SK-N-SH (cell line): ENCODE measurements around the gene TMEM14C. TPM values are rescaled to one million over a fixed set of nuclear protein-coding genes. Genes with fewer than 3 reads are reported as not detected.

Experiments
- CTCF ChIA-PET: fragments of 300-600, 350-600 bp; formaldehyde crosslinking; extraction: SDS; loops from one replicate; lab custom pipeline; 2021; lab: Yijun Ruan, JAX
- POLR2A ChIA-PET: fragments of 350-600 bp; sonication (Branson Sonifier 250); formaldehyde crosslinking; extraction: SDS; loops from one replicate; lab custom pipeline; 2020; ENCODE audit warnings: antibody characterized with exemption, inconsistent platforms; lab: Yijun Ruan, JAX
- DNase-seq: peaks from one replicate; pipeline ENCODE4 v3.0.0; 2012
- H2AFZ ChIP-seq: fragments of 200-600 bp; sonication (generic); 2 replicates; pipeline ENCODE4 v1.8.1; 2016; ENCODE audit warnings: antibody characterized with exemption, mild to moderate bottlenecking, low read depth
- H3F3A ChIP-seq: fragments of 200-600 bp; sonication (generic); replicated peaks from 2 replicates; pipeline ENCODE3; 2016; ENCODE audit warnings: antibody characterized with exemption, mild to moderate bottlenecking; ENCODE audit not compliant: insufficient read depth
- H3K27ac ChIP-seq, 2 experiments: fragments of 200-500 bp in 1 of 2; fragments of 200-600 bp in 1 of 2; sonication (Bioruptor generic) in 1 of 2; sonication (generic), shearing (Covaris generic) in 1 of 2; 2 replicates each; pipeline versions ENCODE4 v1.5.1 to v1.6.1; 2014 to 2016; ENCODE audit warnings: low read depth in 2 of 2, inconsistent platforms in 1 of 2, low read length in 1 of 2, mild to moderate bottlenecking in 1 of 2, mixed read lengths in 1 of 2
- H3K27me3 ChIP-seq: fragments of 200-600 bp; sonication (generic), shearing (Covaris generic); 2 replicates; pipeline ENCODE4 v1.6.1; 2016; ENCODE audit warnings: mixed run types; ENCODE audit not compliant: insufficient read depth
- H3K36me3 ChIP-seq, 2 experiments: fragments of 200-500 bp in 1 of 2; fragments of 200-600 bp in 1 of 2; sonication (Bioruptor generic) in 1 of 2; sonication (generic) in 1 of 2; replicated peaks in 1 of 2; 2 replicates each; pipeline versions ENCODE3 to v1.5.1; 2014 to 2016; ENCODE audit warnings: low read length in 1 of 2, mild to moderate bottlenecking in 1 of 2; ENCODE audit not compliant: insufficient read depth in 2 of 2, control insufficient read depth in 1 of 2
- H3K4me1 ChIP-seq, 2 experiments: fragments of 200-500 bp in 1 of 2; fragments of 200-600 bp in 1 of 2; sonication (Bioruptor generic) in 1 of 2; sonication (generic), shearing (Covaris generic) in 1 of 2; 2 replicates each; pipeline versions ENCODE4 v1.5.1 to v1.6.1; 2014 to 2016; ENCODE audit warnings: low read depth in 1 of 2, low read length in 1 of 2, mixed run types in 1 of 2; ENCODE audit not compliant: insufficient read depth in 2 of 2, control insufficient read depth in 1 of 2
- H3K4me2 ChIP-seq: fragments of 200-600 bp; sonication (generic), shearing (Covaris generic); 2 replicates; pipeline ENCODE4 v1.6.1; 2017; ENCODE audit warnings: mixed run types
- H3K4me3 ChIP-seq, 2 experiments: fragments of 200-500 bp in 1 of 2; fragments of 200-600 bp in 1 of 2; sonication (Bioruptor generic) in 1 of 2; sonication (generic), shearing (Covaris generic) in 1 of 2; 2 replicates each; pipeline versions ENCODE4 v1.5.1 to v1.8.1; 2014 to 2016; ENCODE audit warnings: low read depth in 2 of 2, inconsistent platforms in 1 of 2, low read length in 1 of 2, mild to moderate bottlenecking in 1 of 2, mixed read lengths in 1 of 2, moderate library complexity in 1 of 2
- H3K79me2 ChIP-seq: fragments of 200-600 bp; sonication (generic); 2 replicates; pipeline ENCODE4 v1.8.1; 2017; ENCODE audit warnings: mild to moderate bottlenecking; ENCODE audit not compliant: insufficient read depth
- H3K9ac ChIP-seq: fragments of 200-600 bp; sonication (generic); 2 replicates; pipeline ENCODE4 v1.6.1; 2017; ENCODE audit warnings: mixed run types
- H3K9me2 ChIP-seq: fragments of 200-600 bp; sonication (generic); 2 replicates; pipeline ENCODE4 v1.6.1; 2017; ENCODE audit warnings: mixed run types
- H3K9me3 ChIP-seq: fragments of 200-600 bp; sonication (generic); 2 replicates; pipeline ENCODE4 v1.6.1; 2017; ENCODE audit warnings: mixed run types, mild to moderate bottlenecking, moderate library complexity
- H4K20me1 ChIP-seq: fragments of 200-600 bp; sonication (generic); 2 replicates; pipeline ENCODE4 v1.6.1; 2017; ENCODE audit warnings: mild to moderate bottlenecking, mixed run types; ENCODE audit not compliant: insufficient read depth
- FOSL2 ChIP-seq: IDR thresholded peaks from 2 replicates; pipeline ENCODE4 v1.4.0; 2012; ENCODE audit warnings: low read depth, mild to moderate bottlenecking, moderate library complexity, borderline replicate concordance
- FOXJ3 ChIP-seq: sonication (generic); formaldehyde crosslinking; IDR thresholded peaks from 2 replicates; pipeline ENCODE4 v1.5.1; 2020; ENCODE audit warnings: mild to moderate bottlenecking, missing genetic modification reagents
- FOXM1 ChIP-seq: IDR thresholded peaks from 2 replicates; pipeline ENCODE4 v1.4.0; 2012; ENCODE audit warnings: low read depth, mild to moderate bottlenecking
- IRF3 ChIP-seq: fragments of 150-350 bp; IDR thresholded peaks from 2 replicates; pipeline ENCODE4 v1.6.1; 2016; ENCODE audit warnings: mild to moderate bottlenecking, low read depth, low read length
- JUND ChIP-seq: IDR thresholded peaks from 2 replicates; pipeline ENCODE4 v1.4.0; 2012
- MAX ChIP-seq: IDR thresholded peaks from 2 replicates; pipeline ENCODE4 v1.4.0; 2012; ENCODE audit warnings: low read depth
- MEF2A ChIP-seq: IDR thresholded peaks from 2 replicates; pipeline ENCODE4 v1.4.0; 2012; ENCODE audit warnings: low read depth, borderline replicate concordance
- PBX3 ChIP-seq: IDR thresholded peaks from 2 replicates; pipeline ENCODE4; 2012
- POLR2AphosphoS5 ChIP-seq: IDR thresholded peaks from 2 replicates; pipeline ENCODE4 v1.6.1; 2012; ENCODE audit warnings: low read depth, low read length
- RCOR1 ChIP-seq: fragments of 150-350 bp; IDR thresholded peaks from 2 replicates; pipeline ENCODE4 v1.6.1; 2017; ENCODE audit warnings: antibody characterized with exemption, low read length
- RFX5 ChIP-seq: IDR thresholded peaks from 2 replicates; pipeline ENCODE4 v1.6.1; 2012; ENCODE audit warnings: mild to moderate bottlenecking, improper control_type of control experiment, low read length
- SIN3A ChIP-seq: IDR thresholded peaks from 2 replicates; pipeline ENCODE4 v1.6.1; 2012; ENCODE audit warnings: low read depth, mild to moderate bottlenecking, low read length, moderate library complexity, borderline replicate concordance
- TEAD4 ChIP-seq: IDR thresholded peaks from 2 replicates; pipeline ENCODE4 v1.4.0; 2012; ENCODE audit warnings: mild to moderate bottlenecking, borderline replicate concordance; ENCODE audit not compliant: insufficient read depth
- USF2 ChIP-seq: fragments of 150-350 bp; IDR thresholded peaks from 2 replicates; pipeline ENCODE4 v1.6.1; 2017; ENCODE audit warnings: antibody characterized with exemption, low read length, low read depth, borderline replicate concordance
- YY1 ChIP-seq: IDR thresholded peaks from 2 replicates; pipeline ENCODE4 v1.4.0; 2012; ENCODE audit warnings: low read depth, mild to moderate bottlenecking
- ZBTB33 ChIP-seq: IDR thresholded peaks from 2 replicates; pipeline ENCODE4 v1.4.0; 2012; ENCODE audit warnings: low read depth, borderline replicate concordance
- WGBS: methylation state at CpG from one replicate; pipeline ENCODE4 v1.1.6; 2017; ENCODE audit warnings: low lambda C conversion rate; 5-methylcytosine and 5-hydroxymethylcytosine counted together
- polyA plus RNA-seq, 3 experiments: library from polyadenylated mRNA; depleted of rRNA; stranded (reverse); fragments of >200 nt; gene quantifications; 2 replicates each; pipeline ENCODE4 v1.2.3, GENCODE V29; 2012

TMEM14C gene
- polyA plus RNA-seq, 1 of the 3 experiments (the other 2 are of a cell fraction): 199 TPM

- Histone ChIP-seq H3K4me2 (peak overlapping the region; percentile 85), H3F3A (peaks cover 7% of the 10 kb centered on the region), H4K20me1 (no peaks in the 10 kb centered on the region), H3K27me3 (no peaks in the 10 kb centered on the region), H3K79me2 (peaks cover 34% of the 10 kb centered on the region), H3K9me2 (no peaks in the 10 kb centered on the region), H3K36me3 (peaks cover 0 to 6% of the 10 kb centered on the region in 2 experiments), H3K9me3 (no peaks in the 10 kb centered on the region), H3K4me3 (peak overlapping the region; percentile 65 to 93), H3K4me1 (peaks cover 9 to 16% of the 10 kb centered on the region in 2 experiments; a peak in 2 of 4 replicates), H3K9ac (peak overlapping the region; percentile 87), H2AFZ (peak overlapping the region; percentile 89), H3K27ac (peak overlapping the region; percentile 86 to 88)
- no peak for DNase-seq
- no peak for TF ChIP-seq FOXM1
- no peak for TF ChIP-seq YY1
- no peak for TF ChIP-seq MEF2A
- no peak for TF ChIP-seq ZBTB33
- no peak for TF ChIP-seq JUND
- no peak for TF ChIP-seq MAX
- TF ChIP-seq USF2: no peak
- TF ChIP-seq SIN3A: no peak
- TF ChIP-seq RCOR1: no peak
- no peak for TF ChIP-seq IRF3
- no peak for TF ChIP-seq TEAD4
- TF ChIP-seq FOSL2: no peak
- no peak for TF ChIP-seq POLR2AphosphoS5
- TF ChIP-seq PBX3: no peak
- no peak for TF ChIP-seq RFX5
- no peak for TF ChIP-seq FOXJ3 (CRISPR knock-in tag)
- ChIA-PET POLR2A (interaction anchor here (0.6 to 4.7 kb wide), 6 partner anchors 16 to 240 kb away, joined by 3 to 66 read pairs (median 3); partner anchors contain the start of genes C6orf52, PAK1IP1, SYCP2L and TMEM14B), CTCF (interaction anchor here (1.0 to 1.2 kb wide), 2 partner anchors 80 to 216 kb away, joined by 3 read pairs; no protein-coding TSS in a partner anchor)
- WGBS: 71% methylated on average over 11 of the region's 11 CpGs
These were observed 860 bp upstream of the TMEM14C start for GRCh38 chr6:10721850-10722569.
